Common myeloid progenitor, CD34-positive (primary cell): ENCODE data around the gene MYH7.
"Not testable (repeated sequence)": the region's sequence is repeated elsewhere in the genome, so short reads cannot be mapped to it uniquely, and the experiment has no call there.

Source experiments
- CTCF ChIA-PET: fragments of 350-600 bp; sonication (Branson Sonifier 250); formaldehyde crosslinking; loops from one replicate; lab custom pipeline; 2021; ENCODE audit warnings: antibody characterized with exemption; lab: Charles Lee
- POLR2A ChIA-PET: fragments of 350-600 bp; sonication (Branson Sonifier 250); formaldehyde crosslinking; loops from one replicate; lab custom pipeline; 2021; ENCODE audit warnings: antibody characterized with exemption; lab: Charles Lee
- DNase-seq, 3 donors: peaks; one replicate each; pipeline versions ENCODE4 v3.0.0 to v3.0.0-alpha.2; 2013
- H3K27ac ChIP-seq, 2 experiments: 1 replicate in 1 of 2; 2 replicates in 1 of 2; pipeline ENCODE4 v1.7.0; 2013; ENCODE audit warnings: inconsistent platforms in 2 of 2, low read length in 2 of 2, mild to moderate bottlenecking in 2 of 2, low read depth in 1 of 2, moderate library complexity in 1 of 2; ENCODE audit not compliant: severe bottlenecking in 2 of 2, insufficient read depth in 1 of 2, poor library complexity in 1 of 2
- H3K27me3 ChIP-seq, 5 experiments: replicated peaks in 2 of 5; 1 replicate in 3 of 5; 2 replicates in 2 of 5; pipeline versions ENCODE4 v1.6.1 to v1.7.0; 2013; ENCODE audit warnings: low read length in 4 of 5, mild to moderate bottlenecking in 2 of 5, moderate library complexity in 2 of 5, inconsistent platforms in 1 of 5; ENCODE audit not compliant: insufficient read depth in 5 of 5, control insufficient read depth in 4 of 5
- H3K36me3 ChIP-seq, 4 experiments: 1 replicate in 2 of 4; 2 replicates in 2 of 4; pipeline versions ENCODE4 v1.6.1 to v1.7.0; 2013; ENCODE audit warnings: low read length in 3 of 4, control low read depth in 1 of 4, mild to moderate bottlenecking in 1 of 4; ENCODE audit not compliant: control insufficient read depth in 4 of 4, insufficient read depth in 4 of 4
- H3K4me1 ChIP-seq, 4 experiments: 1 replicate in 3 of 4; 2 replicates in 1 of 4; pipeline versions ENCODE4 v1.6.1 to v1.7.1; 2013; ENCODE audit warnings: low read length in 3 of 4, mild to moderate bottlenecking in 3 of 4, control low read depth in 1 of 4, inconsistent platforms in 1 of 4, moderate library complexity in 1 of 4; ENCODE audit not compliant: control insufficient read depth in 4 of 4, insufficient read depth in 4 of 4; ENCODE audit errors: control extremely low read depth in 1 of 4
- H3K4me3 ChIP-seq, 7 experiments: 1 replicate in 4 of 7; 2 replicates in 3 of 7; pipeline versions ENCODE4 v1.5.1 to v1.7.0; 2013; ENCODE audit warnings: mild to moderate bottlenecking in 7 of 7, low read length in 6 of 7, moderate library complexity in 6 of 7, inconsistent platforms in 2 of 7, low read depth in 2 of 7, control low read depth in 1 of 7; ENCODE audit not compliant: insufficient read depth in 4 of 7, control insufficient read depth in 1 of 7; ENCODE audit errors: extremely low read depth in 1 of 7
- H3K9me3 ChIP-seq, 5 experiments: 1 replicate in 4 of 5; 2 replicates in 1 of 5; pipeline versions ENCODE4 v1.6.1 to v1.7.1; 2013; ENCODE audit warnings: low read length in 4 of 5, mild to moderate bottlenecking in 2 of 5, inconsistent platforms in 1 of 5, low read depth in 1 of 5, moderate library complexity in 1 of 5; ENCODE audit not compliant: control insufficient read depth in 4 of 5, insufficient read depth in 2 of 5; ENCODE audit errors: control extremely low read depth in 1 of 5
- WGBS: methylation state at CpG from one replicate; pipeline ENCODE4 v1.1.5; 2013; ENCODE audit not compliant: insufficient coverage; 5-methylcytosine and 5-hydroxymethylcytosine counted together

The MYH7 gene

GRCh38 chr14:23396781-23397407 is 38.6 kb downstream of the MYH7 start:
- no peaks in the 10 kb centered on the region for H3K36me3 ChIP-seq
- H3K27me3 ChIP-seq = peaks cover 0 to 8% (median 0%) of the 10 kb centered on the region in 5 experiments
- H3K4me1 ChIP-seq = no peaks in the 10 kb centered on the region
- no peak overlapping the region for H3K27ac ChIP-seq
- CTCF ChIA-PET = interaction anchor here (1.3 to 4.4 kb wide), 3 partner anchors 10 to 21 kb away, joined by 3 to 24 read pairs (median 4); no protein-coding TSS in a partner anchor
- no peaks in the 10 kb centered on the region for H3K9me3 ChIP-seq
- POLR2A ChIA-PET = no interaction called here
- 95% methylated on average over 9 of the region's 10 CpGs for WGBS
- no peak overlapping the region for H3K4me3 ChIP-seq
- DNase-seq = no peak

GRCh38 chr14:23396126-23396525 is 39.3 kb downstream of the MYH7 start:
- no peaks in the 10 kb centered on the region for H3K9me3 ChIP-seq
- WGBS = 100% methylated on average over 8 of the region's 10 CpGs
- POLR2A ChIA-PET = no interaction called here
- peaks cover 0 to 10% (median 0%) of the 10 kb centered on the region in 5 experiments for H3K27me3 ChIP-seq
- DNase-seq = no peak
- H3K4me3 ChIP-seq = no peak overlapping the region
- H3K36me3 ChIP-seq = no peaks in the 10 kb centered on the region
- no peak overlapping the region for H3K27ac ChIP-seq
- no peaks in the 10 kb centered on the region for H3K4me1 ChIP-seq
- CTCF ChIA-PET = interaction anchor here (1.4 to 4.4 kb wide), 2 partner anchors 15 to 22 kb away, joined by 4 to 24 read pairs; no protein-coding TSS in a partner anchor

DNA sequence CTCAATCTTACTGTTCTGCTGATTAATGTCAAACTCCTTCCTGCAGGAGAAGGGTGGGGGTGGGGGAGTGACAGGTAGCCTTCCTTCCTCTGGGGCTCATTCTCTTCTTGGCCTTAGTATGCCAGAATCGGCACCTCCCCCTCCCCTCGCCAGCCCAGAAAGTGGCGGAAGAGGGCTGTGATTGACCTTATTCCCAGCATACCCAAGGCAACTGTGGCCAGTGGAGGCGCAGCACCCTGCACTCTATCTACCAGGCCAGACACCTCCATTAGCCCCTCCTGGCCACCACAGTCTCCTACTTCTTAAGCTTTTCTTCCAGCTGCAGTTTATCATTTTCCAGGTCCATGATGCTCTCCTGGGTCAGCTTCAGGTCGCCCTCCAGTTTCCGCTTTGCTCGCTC is 42.8 kb downstream of the MYH7 start:
- POLR2A ChIA-PET = no interaction called here
- CTCF ChIA-PET = interaction anchor here (0.6 to 3.9 kb wide), 8 partner anchors 8 to 122 kb away, joined by 3 to 18 read pairs (median 4); partner anchors contain the start of gene MYH6
- peaks cover 0 to 2% (median 0%) of the 10 kb centered on the region in 4 experiments for H3K4me1 ChIP-seq
- no peaks in the 10 kb centered on the region for H3K9me3 ChIP-seq
- WGBS = 92% methylated on average over 7 of the region's 7 CpGs
- H3K27me3 ChIP-seq = peaks cover 0 to 10% (median 0%) of the 10 kb centered on the region in 5 experiments
- DNase-seq = no peak
- no peaks in the 10 kb centered on the region for H3K36me3 ChIP-seq
- H3K4me3 ChIP-seq = no peak overlapping the region
- H3K27ac ChIP-seq = no peak overlapping the region

DNA sequence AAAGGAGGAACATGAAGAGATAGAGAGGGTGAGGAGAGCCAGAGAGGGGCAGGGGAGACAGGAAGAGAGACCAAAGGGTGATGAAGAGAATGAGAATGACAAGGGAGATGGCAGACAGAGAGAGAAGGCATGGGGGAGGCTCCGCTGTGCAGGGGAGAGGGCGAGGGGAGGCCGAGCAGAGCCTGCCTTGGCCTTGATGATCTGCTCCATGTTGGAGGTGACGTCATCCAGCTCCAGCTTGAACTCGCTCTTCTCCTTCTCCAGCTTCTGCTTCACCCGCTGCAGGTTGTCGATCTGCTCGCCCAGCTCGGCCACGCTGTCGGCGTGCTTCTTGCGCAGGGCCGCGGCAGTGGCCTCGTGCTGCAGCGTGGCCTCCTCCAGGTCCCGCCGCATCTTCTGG is 45.6 kb downstream of the MYH7 start:
- CTCF ChIA-PET = interaction anchor here (1.4 to 3.9 kb wide), 3 partner anchors 10 to 28 kb away, joined by 3 to 18 read pairs (median 5); partner anchors contain the start of gene CMTM5
- H3K4me1 ChIP-seq, POLR2A ChIA-PET, H3K36me3 ChIP-seq, DNase-seq, H3K4me3 ChIP-seq, H3K9me3 ChIP-seq, H3K27me3 ChIP-seq, H3K27ac ChIP-seq: not testable (repeated sequence)
- WGBS = no CpG with 5 or more reads among the region's 19 CpGs

- no peaks in the 10 kb centered on the region for H3K36me3 ChIP-seq
- WGBS = 70% methylated on average over 12 of the region's 12 CpGs
- CTCF ChIA-PET = interaction anchor here (1.4 to 1.5 kb wide), 3 partner anchors 9 to 28 kb away, joined by 3 to 7 read pairs (median 5); partner anchors contain the start of gene CMTM5
- H3K9me3 ChIP-seq = no peaks in the 10 kb centered on the region
- no peak overlapping the region for H3K27ac ChIP-seq
- no peak overlapping the region for H3K4me3 ChIP-seq
- no peak for DNase-seq
- H3K4me1 ChIP-seq = peaks cover 0 to 2% (median 0%) of the 10 kb centered on the region in 4 experiments
- POLR2A ChIA-PET = no interaction called here
- H3K27me3 ChIP-seq = peaks cover 0 to 7% (median 0%) of the 10 kb centered on the region in 5 experiments
Observed at GRCh38 chr14:23389396-23389795, 46.1 kb downstream of the MYH7 start.

GRCh38 chr14:23388996-23389395 is 46.5 kb downstream of the MYH7 start:
- peaks cover 0 to 2% (median 0%) of the 10 kb centered on the region in 4 experiments for H3K4me1 ChIP-seq
- CTCF ChIA-PET = interaction anchor here (0.6 to 1.5 kb wide), 4 partner anchors 9 to 669 kb away, joined by 3 to 7 read pairs (median 4); partner anchors contain the start of gene CMTM5
- H3K36me3 ChIP-seq = no peaks in the 10 kb centered on the region
- DNase-seq = no peak
- no peak overlapping the region for H3K4me3 ChIP-seq
- POLR2A ChIA-PET = no interaction called here
- H3K27ac ChIP-seq = no peak overlapping the region
- 94% methylated on average over 8 of the region's 8 CpGs for WGBS
- no peaks in the 10 kb centered on the region for H3K9me3 ChIP-seq
- H3K27me3 ChIP-seq = peaks cover 0 to 7% (median 0%) of the 10 kb centered on the region in 5 experiments
